Endothelial cell (in vitro differentiated cells): ENCODE results near the gene ATL3. TPM values are rescaled to one million over a fixed set of nuclear protein-coding genes. Genes with fewer than 3 reads are reported as not detected.

Experiments used
- DNase-seq: peaks from one replicate; pipeline ENCODE4 v3.0.0; 2021; ENCODE audit warnings: low spot score
- H3K27ac Mint-ChIP-seq: one replicate; pipeline ENCODE4 v1.8.0; 2021; ENCODE audit warnings: mixed read lengths, inconsistent platforms; ENCODE audit not compliant: unreplicated experiment
- H3K27me3 Mint-ChIP-seq: one replicate; pipeline ENCODE4 v1.8.0; 2021; ENCODE audit warnings: mild to moderate bottlenecking, moderate library complexity, mixed read lengths, inconsistent platforms; ENCODE audit not compliant: unreplicated experiment
- H3K36me3 Mint-ChIP-seq: one replicate; pipeline ENCODE4 v1.8.0; 2021; ENCODE audit warnings: mild to moderate bottlenecking, low read depth, mixed read lengths, inconsistent platforms; ENCODE audit not compliant: unreplicated experiment
- H3K4me1 Mint-ChIP-seq: one replicate; pipeline ENCODE4 v1.8.0; 2021; ENCODE audit warnings: mild to moderate bottlenecking, mixed read lengths, inconsistent platforms; ENCODE audit not compliant: unreplicated experiment
- H3K4me3 Mint-ChIP-seq: one replicate; pipeline ENCODE4 v1.8.0; 2021; ENCODE audit warnings: mild to moderate bottlenecking, mixed read lengths, inconsistent platforms; ENCODE audit not compliant: unreplicated experiment
- H3K9me3 Mint-ChIP-seq: one replicate; pipeline ENCODE4 v1.8.0; 2021; ENCODE audit warnings: mixed read lengths, inconsistent platforms; ENCODE audit not compliant: unreplicated experiment
- total RNA-seq: library from RNA; stranded (reverse); fragmentation: NEBNext Ultra II Directional; extraction: Animal tissue kit (Norgen Biotek cat#: 25700); gene quantifications from one replicate; pipeline ENCODE4 v1.2.1, GENCODE V29; 2021; ENCODE audit not compliant: unreplicated experiment
- TF ChIP-seq, protein P1 (sequence below): fragments of 200-600 bp; sonication (generic); IDR thresholded peaks from one replicate; pipeline ENCODE4 v1.5.0; 2021; ENCODE audit warnings: antibody characterized with exemption; ENCODE audit not compliant: unreplicated experiment

ATL3 gene
- total RNA-seq, 1 donor from 2014 or later, result 35.6 TPM

DNA sequence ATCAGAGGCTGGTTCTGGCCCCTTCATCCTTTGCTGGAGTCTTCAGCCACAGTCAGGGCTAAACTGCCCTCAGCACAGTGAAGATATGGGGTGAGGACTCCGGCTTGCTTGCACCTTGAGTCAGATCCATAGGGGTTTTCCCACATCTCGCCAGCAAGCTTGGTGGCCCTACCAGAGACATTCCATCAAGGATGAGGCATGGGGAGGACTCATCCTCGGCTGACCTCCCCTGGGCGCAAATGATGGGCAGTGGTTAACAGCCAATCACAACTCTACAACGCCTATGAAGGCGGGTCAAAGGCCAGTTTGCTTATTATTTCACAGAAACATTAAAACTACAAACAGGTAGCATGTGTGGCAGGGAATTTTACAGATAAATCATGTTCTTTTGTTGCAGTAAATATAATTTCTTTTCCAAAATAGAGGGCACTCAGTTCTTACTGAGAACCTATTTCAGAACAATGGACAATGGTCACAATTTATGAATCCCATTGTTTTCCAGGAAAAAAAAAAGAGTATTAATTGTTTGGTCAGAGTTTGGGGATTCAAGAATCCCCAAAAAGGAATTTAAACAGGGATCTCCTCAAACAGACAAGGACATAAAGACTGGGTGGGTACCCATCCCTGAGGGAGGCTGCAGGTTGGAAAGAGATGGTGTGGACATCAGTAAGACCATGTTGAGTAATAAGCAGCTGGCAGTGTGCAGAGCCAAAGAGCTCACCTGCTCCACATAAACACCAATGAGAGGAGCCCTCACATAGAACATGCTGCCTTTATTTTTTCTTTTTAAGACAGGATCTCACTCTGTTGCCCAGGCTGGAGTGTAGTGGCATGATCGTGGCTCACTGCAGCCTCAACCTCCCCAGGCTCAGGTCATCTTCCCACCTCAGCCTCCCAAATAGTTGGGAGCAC lies 71.7 kb downstream of the ATL3 start:
- H3K9me3 Mint-ChIP-seq, result no peaks in the 10 kb centered on the region
- H3K4me3 Mint-ChIP-seq, result no peak overlapping the region
- H3K4me1 Mint-ChIP-seq, result no peaks in the 10 kb centered on the region
- no peak overlapping the region for H3K27ac Mint-ChIP-seq
- TF ChIP-seq, protein P1, sequence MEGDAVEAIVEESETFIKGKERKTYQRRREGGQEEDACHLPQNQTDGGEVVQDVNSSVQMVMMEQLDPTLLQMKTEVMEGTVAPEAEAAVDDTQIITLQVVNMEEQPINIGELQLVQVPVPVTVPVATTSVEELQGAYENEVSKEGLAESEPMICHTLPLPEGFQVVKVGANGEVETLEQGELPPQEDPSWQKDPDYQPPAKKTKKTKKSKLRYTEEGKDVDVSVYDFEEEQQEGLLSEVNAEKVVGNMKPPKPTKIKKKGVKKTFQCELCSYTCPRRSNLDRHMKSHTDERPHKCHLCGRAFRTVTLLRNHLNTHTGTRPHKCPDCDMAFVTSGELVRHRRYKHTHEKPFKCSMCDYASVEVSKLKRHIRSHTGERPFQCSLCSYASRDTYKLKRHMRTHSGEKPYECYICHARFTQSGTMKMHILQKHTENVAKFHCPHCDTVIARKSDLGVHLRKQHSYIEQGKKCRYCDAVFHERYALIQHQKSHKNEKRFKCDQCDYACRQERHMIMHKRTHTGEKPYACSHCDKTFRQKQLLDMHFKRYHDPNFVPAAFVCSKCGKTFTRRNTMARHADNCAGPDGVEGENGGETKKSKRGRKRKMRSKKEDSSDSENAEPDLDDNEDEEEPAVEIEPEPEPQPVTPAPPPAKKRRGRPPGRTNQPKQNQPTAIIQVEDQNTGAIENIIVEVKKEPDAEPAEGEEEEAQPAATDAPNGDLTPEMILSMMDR, result no peak
- no peaks in the 10 kb centered on the region for H3K36me3 Mint-ChIP-seq
- no peak for DNase-seq
- peaks cover 2% of the 10 kb centered on the region for H3K27me3 Mint-ChIP-seq

DNA sequence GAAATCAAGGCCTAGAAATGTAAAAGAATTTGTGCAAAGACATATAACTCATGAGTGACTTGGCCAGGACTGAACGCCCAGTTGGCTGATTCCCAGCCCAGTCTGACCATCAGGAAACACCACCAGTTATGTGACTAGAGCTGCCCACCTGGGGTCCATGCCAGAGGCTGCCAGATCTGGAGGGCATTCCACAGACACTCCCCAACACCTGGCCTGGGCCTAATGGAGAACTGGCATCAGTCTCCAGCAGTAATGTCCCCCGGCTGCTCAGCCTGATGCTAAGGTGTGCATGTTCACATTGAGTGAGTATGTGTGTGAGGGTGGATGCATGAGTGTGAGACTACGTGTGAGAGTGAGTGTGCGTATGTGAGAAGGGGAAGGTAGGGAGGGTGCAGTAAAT lies 72.6 kb downstream of the ATL3 start:
- DNase-seq, result no peak
- peaks cover 2% of the 10 kb centered on the region for H3K27me3 Mint-ChIP-seq
- H3K4me1 Mint-ChIP-seq, result no peaks in the 10 kb centered on the region
- H3K27ac Mint-ChIP-seq, result no peak overlapping the region
- H3K9me3 Mint-ChIP-seq, result no peaks in the 10 kb centered on the region
- H3K4me3 Mint-ChIP-seq, result no peak overlapping the region
- no peaks in the 10 kb centered on the region for H3K36me3 Mint-ChIP-seq
- TF ChIP-seq, protein P1, result no peak

DNA sequence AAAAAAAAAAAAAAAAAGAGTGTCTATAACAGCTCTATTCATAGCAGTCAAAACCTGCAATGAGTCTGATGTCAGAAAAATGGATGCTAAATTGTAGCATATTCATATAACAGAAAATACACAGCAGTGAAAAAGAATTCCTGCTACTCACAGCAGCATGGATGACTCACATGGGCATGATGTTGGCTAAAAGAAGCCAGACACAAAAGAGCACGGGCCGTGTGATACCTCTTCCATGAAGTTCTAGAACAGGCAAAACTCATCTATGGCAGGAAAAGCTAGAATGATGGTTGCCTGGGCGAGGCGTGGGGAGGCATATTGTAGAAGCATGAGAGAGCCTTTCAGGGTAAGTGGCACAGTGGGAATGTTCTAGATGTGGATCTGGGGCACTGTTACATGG lies 75.9 kb downstream of the ATL3 start:
- no peak for DNase-seq
- TF ChIP-seq, protein P1, result no peak

DNA sequence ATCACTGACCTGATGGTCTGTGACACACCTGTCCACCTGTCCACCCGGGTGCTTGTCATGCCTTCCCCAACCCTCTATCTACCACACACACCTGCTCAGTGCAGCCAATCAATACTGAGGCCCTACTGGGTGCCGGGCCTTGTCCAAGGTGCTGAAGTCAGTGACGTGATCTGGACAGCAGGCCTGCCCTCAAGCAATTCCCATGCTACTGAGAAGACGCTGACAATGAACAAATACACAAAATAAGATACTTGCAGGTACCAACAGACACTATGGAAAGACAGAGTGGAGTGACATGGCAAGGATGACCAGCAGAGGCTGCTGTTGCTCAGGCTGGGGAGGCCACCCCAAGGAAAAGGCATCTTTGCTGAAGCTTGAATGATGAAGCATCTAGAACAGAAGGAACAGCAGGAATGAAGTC lies 78.2 kb downstream of the ATL3 start:
- H3K4me1 Mint-ChIP-seq, result no peaks in the 10 kb centered on the region
- no peak overlapping the region for H3K27ac Mint-ChIP-seq
- no peaks in the 10 kb centered on the region for H3K9me3 Mint-ChIP-seq
- no peaks in the 10 kb centered on the region for H3K36me3 Mint-ChIP-seq
- H3K4me3 Mint-ChIP-seq, result no peak overlapping the region
- H3K27me3 Mint-ChIP-seq, result peaks cover 2% of the 10 kb centered on the region
- TF ChIP-seq, protein P1, result no peak
- DNase-seq, result no peak

More for the DNA sequence above, 75.9 kb downstream of the ATL3 start:
- no peaks in the 10 kb centered on the region for H3K36me3 Mint-ChIP-seq
- no peaks in the 10 kb centered on the region for H3K4me1 Mint-ChIP-seq
- no peaks in the 10 kb centered on the region for H3K9me3 Mint-ChIP-seq
- H3K27me3 Mint-ChIP-seq, result peaks cover 2% of the 10 kb centered on the region
- H3K27ac Mint-ChIP-seq, result no peak overlapping the region
- H3K4me3 Mint-ChIP-seq, result no peak overlapping the region

DNA sequence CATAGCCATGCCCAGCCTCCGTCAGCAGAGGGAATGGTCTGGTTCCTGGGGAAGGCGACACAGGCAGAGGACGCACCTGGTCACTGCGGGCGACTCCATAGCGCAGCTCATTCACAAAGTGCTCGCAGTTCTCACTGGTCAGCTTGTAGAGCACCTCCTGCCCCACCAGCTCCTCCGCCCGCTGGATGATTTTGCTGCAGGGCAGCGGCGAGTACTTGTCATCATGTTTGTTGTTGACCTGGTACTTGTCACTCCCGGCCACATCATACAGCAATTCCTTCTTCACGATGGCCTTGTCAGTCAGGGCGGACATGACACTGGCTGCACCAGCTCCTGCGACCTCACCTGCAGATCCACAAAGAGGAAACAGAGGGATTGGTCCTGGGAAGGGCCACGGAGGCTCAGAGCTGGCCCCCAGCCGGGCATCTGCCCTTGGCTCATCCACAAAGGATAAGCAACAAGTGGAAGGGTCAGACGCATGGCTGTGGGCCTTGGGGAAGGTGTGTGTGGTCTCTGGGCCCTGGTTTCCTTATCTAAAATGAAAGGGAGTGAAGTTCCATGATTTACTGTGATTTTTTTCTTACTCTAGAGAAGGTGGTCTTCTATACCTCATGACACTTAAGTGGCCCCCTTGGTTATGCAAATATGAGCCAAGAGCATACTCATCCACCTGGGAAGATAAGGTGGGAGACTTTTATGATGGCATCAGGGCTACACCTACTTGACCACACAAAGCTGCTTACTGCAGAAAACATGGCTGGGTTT lies 81.0 kb downstream of the ATL3 start:
- H3K36me3 Mint-ChIP-seq, result no peaks in the 10 kb centered on the region
- no peaks in the 10 kb centered on the region for H3K4me1 Mint-ChIP-seq
- peaks cover 2% of the 10 kb centered on the region for H3K27me3 Mint-ChIP-seq
- H3K9me3 Mint-ChIP-seq, result no peaks in the 10 kb centered on the region
- DNase-seq, result no peak
- H3K27ac Mint-ChIP-seq, result no peak overlapping the region
- TF ChIP-seq, protein P1, result no peak
- H3K4me3 Mint-ChIP-seq, result no peak overlapping the region
